Nephron (organoid): ENCODE measurements around the gene HDAC4.

ENCODE experiments used
- H3K27ac Mint-ChIP-seq, 3 experiments: 2 replicates each; pipeline ENCODE4 v1.8.0; 2020; ENCODE audit warnings: mixed read lengths in 3 of 3, mild to moderate bottlenecking in 2 of 3, moderate library complexity in 1 of 3
- H3K27me3 Mint-ChIP-seq: 2 replicates; pipeline ENCODE4 v1.8.0; 2021; ENCODE audit warnings: low read depth, mild to moderate bottlenecking, moderate library complexity, mixed read lengths
- H3K36me3 Mint-ChIP-seq: 2 replicates; pipeline ENCODE4 v1.8.0; 2020; ENCODE audit warnings: low read depth, mixed read lengths
- H3K4me1 Mint-ChIP-seq: 2 replicates; pipeline ENCODE4 v1.8.0; 2020; ENCODE audit warnings: mixed read lengths
- H3K4me3 Mint-ChIP-seq, 3 experiments: 2 replicates each; pipeline ENCODE4 v1.8.0; 2020; ENCODE audit warnings: mild to moderate bottlenecking in 3 of 3, mixed read lengths in 3 of 3, moderate library complexity in 2 of 3
- H3K9me3 Mint-ChIP-seq: 2 replicates; pipeline ENCODE4 v1.8.0; 2020; ENCODE audit warnings: mixed read lengths
- TF ChIP-seq, protein P1 (sequence below), 3 experiments: fragments of 200-600 bp; sonication (generic); IDR thresholded peaks; one replicate each; pipeline ENCODE4 v1.5.0; 2021; ENCODE audit warnings: antibody characterized with exemption in 3 of 3; ENCODE audit not compliant: unreplicated experiment in 3 of 3

HDAC4 gene

DNA sequence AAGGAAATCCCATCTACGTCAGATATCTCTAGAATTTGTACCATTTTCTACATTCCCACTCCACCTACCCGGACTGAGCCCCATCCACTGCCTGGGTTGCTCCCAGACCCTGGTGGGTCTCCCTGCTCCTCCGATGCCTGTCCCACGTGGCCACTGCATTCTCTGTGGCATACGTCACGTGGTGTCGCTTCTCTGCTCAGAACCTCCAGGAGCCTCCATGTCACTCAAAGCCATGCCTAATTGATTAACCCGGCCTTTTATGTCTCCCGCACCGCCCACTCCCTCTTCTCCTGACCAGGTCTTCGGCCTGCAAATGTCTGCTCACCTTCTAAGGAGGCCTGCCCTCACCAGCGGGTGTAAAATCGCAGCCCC is 176.6 kb downstream of the HDAC4 start:
- H3K36me3 Mint-ChIP-seq, result no peaks in the 10 kb centered on the region
- H3K4me3 Mint-ChIP-seq, result peak overlapping the region in 1 of 3 experiments; percentile 38
- no peaks in the 10 kb centered on the region for H3K27me3 Mint-ChIP-seq
- no peaks in the 10 kb centered on the region for H3K9me3 Mint-ChIP-seq
- TF ChIP-seq, protein P1, sequence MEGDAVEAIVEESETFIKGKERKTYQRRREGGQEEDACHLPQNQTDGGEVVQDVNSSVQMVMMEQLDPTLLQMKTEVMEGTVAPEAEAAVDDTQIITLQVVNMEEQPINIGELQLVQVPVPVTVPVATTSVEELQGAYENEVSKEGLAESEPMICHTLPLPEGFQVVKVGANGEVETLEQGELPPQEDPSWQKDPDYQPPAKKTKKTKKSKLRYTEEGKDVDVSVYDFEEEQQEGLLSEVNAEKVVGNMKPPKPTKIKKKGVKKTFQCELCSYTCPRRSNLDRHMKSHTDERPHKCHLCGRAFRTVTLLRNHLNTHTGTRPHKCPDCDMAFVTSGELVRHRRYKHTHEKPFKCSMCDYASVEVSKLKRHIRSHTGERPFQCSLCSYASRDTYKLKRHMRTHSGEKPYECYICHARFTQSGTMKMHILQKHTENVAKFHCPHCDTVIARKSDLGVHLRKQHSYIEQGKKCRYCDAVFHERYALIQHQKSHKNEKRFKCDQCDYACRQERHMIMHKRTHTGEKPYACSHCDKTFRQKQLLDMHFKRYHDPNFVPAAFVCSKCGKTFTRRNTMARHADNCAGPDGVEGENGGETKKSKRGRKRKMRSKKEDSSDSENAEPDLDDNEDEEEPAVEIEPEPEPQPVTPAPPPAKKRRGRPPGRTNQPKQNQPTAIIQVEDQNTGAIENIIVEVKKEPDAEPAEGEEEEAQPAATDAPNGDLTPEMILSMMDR (IDR thresholded peaks at IDR 0.05; ENCODE audit: unreplicated experiment in 3 of 3), result no peak
- H3K4me1 Mint-ChIP-seq, result peaks cover 88% of the 10 kb centered on the region
- peak overlapping the region; percentile 54 to 80 (median 66) for H3K27ac Mint-ChIP-seq

DNA sequence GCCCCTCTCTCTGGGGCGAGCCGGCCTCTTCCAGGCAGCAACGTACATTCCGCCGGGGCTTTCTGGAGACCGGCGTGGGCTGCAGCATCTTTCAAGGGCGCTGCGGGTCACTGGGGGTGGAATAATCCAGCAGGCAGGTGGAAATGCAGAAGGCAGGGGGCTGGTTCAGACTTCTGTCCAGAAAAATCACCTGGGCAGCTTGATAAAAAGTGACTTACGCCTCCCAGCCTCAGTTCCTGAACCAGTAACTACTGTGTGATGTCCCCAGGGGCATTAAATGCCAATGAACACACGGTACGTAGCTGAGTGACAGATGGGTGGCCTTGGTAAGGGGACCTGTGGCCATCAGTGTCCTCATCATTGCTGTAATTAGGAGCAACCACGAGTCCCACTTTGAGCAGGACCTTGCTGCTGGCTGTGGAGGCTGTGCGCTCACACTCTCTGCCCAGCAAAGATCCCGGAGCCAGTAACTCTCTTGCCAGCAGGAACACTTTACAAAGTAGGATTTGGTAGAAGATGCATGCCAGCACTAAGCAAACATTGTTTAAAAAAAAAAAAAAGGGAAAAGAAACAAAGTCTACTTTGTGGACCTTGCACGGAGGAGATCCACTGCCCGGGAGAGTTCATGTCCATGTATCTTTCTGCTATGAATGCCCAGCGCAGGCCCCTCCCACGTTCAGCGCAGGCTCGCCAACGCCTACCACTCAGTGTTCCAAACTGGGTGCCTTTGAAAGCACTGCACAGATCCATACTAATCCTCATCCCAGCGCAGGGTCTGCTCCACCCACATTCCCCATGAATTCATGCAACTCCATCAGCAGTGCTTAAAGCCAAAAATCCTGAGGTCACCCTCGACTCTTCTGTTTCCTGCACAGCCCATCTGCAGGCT is 177.3 kb downstream of the HDAC4 start:
- no peaks in the 10 kb centered on the region for H3K9me3 Mint-ChIP-seq
- H3K27me3 Mint-ChIP-seq, result no peaks in the 10 kb centered on the region
- H3K4me3 Mint-ChIP-seq, result peak overlapping the region in 2 of 3 experiments; percentile 11 to 47
- H3K4me1 Mint-ChIP-seq, result peaks cover 86% of the 10 kb centered on the region
- no peaks in the 10 kb centered on the region for H3K36me3 Mint-ChIP-seq
- peak overlapping the region; percentile 63 to 80 (median 66) for H3K27ac Mint-ChIP-seq
- TF ChIP-seq, protein P1 (IDR thresholded peaks at IDR 0.05; ENCODE audit: unreplicated experiment in 3 of 3), result no peak

DNA sequence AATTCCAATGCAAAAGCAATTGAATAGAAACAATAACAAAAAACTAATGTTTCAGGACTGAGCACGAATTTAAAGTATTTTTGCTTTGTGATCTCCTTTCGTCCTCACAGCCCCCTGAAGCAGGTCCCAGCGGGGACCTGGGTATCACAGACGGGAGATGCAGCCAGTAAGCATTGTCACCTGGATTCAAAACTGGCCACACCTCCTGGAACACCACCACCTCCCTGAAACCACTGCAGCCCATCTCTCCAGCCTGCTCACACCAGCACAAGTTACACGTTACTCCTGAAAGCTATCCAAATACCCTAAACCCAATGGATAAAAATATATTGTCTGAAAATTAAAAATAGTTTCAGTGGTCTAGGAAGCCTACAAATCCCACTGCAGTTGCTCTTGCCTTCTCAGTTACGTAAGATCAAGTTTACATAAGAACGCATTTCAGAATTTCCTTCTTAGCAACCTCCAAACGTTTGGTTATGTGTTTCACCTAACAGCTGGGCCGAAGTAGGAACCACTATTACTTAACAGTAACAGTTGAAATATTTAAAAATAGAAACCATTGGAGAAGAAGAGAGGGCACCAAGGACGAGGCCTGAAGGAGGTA is 178.0 kb downstream of the HDAC4 start:
- Mint-ChIP-seq H3K9me3 (no peaks in the 10 kb centered on the region), H3K36me3 (no peaks in the 10 kb centered on the region), H3K27me3 (no peaks in the 10 kb centered on the region), H3K4me3 (peak overlapping the region in 2 of 3 experiments; percentile 11 to 47), H3K27ac (peak overlapping the region; percentile 62 to 80 (median 63)), H3K4me1 (peaks cover 78% of the 10 kb centered on the region)
- TF ChIP-seq, protein P1 (IDR thresholded peaks at IDR 0.05; ENCODE audit: unreplicated experiment in 3 of 3), result no peak

DNA sequence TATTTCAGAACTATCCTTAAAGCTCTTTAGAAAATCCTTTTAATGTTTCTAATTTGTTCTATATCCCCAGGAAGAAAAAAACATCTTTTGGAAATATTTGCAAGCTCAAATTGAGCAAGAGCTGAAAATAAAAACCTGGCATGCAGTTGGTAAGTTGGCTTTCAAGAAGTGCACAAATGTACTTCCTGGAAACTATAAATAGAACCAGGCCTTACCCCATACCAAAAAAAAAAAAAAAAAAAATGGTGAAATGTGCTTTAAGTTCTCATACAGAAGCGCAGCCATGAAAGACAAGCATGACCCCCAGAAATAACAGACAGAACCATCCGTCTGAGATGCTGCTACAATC is 178.5 kb downstream of the HDAC4 start:
- peaks cover 73% of the 10 kb centered on the region for H3K4me1 Mint-ChIP-seq
- no peaks in the 10 kb centered on the region for H3K9me3 Mint-ChIP-seq
- no peaks in the 10 kb centered on the region for H3K27me3 Mint-ChIP-seq
- TF ChIP-seq, protein P1 (IDR thresholded peaks at IDR 0.05; ENCODE audit: unreplicated experiment in 3 of 3), result no peak
- H3K4me3 Mint-ChIP-seq, result peak overlapping the region in 1 of 3 experiments; percentile 43
- H3K36me3 Mint-ChIP-seq, result no peaks in the 10 kb centered on the region
- peak overlapping the region; percentile 62 to 80 (median 63) for H3K27ac Mint-ChIP-seq

DNA sequence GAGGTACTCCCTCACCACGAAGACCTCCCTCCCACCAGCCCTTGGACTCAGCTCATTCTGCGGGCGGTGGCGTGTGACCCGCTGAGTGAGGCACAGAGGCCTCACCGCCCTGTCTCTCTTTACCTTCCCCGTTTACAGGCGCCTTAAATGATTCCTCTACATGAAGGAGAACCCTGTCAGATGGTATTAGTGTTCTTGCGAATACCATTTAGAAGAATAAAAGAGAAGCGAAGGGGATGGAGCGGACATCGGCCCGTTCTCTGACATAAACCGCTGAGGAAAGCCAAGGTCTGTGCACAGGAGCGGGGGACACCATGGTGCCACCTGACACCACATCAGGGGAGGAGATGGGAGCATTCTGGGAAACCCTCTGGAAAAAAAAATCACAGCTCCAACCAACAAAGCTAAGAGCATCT is 179.8 kb downstream of the HDAC4 start:
- Mint-ChIP-seq H3K27ac (peak overlapping the region; percentile 62 to 80 (median 63)), H3K27me3 (no peaks in the 10 kb centered on the region), H3K9me3 (no peaks in the 10 kb centered on the region), H3K4me1 (peaks cover 66% of the 10 kb centered on the region), H3K36me3 (no peaks in the 10 kb centered on the region), H3K4me3 (no peak overlapping the region)
- TF ChIP-seq, protein P1 (IDR thresholded peaks at IDR 0.05; ENCODE audit: unreplicated experiment in 3 of 3), result no peak
